CD4-positive, alpha-beta T cell treated with Interferon alpha-2 for 1 hour (primary cell): Measurements from ENCODE around the gene CD58.

Experiments used
- DNase-seq, 2 donors: peaks; one replicate each; pipeline ENCODE4 v3.0.0-alpha.2; 2020 to 2022

Gene CD58

DNA sequence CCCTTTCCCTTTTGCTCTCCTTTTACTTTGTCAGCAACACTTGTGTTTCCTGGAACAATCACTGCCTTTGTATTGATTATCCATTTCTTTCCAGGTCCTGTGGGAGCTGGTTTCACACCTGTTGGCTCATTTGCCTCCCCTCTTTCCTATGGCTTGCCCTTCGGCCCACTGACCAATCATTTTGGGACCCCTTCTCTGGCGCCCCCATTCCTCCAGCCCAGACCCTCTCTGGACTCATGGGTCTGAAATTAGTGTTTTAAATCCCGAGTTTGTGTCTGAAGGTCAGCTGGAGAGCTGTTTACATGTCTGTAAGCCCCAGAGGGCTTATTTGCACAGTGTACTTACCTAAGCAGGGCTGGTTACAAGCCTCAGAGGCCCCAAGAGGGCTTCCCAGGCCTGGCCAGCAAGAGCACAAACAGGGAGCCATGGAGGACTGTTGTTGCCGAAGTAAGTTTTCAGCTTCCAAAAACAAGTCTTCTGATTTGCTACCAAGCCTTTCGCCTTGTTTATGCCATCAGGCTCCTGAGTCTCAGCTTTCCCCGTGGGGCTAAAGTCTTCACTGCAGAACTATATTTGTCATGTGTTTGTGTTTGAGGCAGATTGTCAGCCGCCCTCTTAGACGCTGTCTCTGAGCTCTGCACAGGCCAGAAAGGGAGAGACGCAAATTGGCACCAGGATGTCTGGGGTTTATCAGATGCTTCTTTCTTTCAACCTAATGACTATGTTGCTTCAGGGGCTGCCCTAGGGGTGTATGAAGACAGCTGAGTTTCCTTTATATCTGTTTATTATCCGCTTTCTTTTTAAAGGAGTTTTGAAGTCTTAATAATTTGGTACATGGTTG, 104.8 kb downstream of the CD58 start:
- no peak for DNase-seq

DNA sequence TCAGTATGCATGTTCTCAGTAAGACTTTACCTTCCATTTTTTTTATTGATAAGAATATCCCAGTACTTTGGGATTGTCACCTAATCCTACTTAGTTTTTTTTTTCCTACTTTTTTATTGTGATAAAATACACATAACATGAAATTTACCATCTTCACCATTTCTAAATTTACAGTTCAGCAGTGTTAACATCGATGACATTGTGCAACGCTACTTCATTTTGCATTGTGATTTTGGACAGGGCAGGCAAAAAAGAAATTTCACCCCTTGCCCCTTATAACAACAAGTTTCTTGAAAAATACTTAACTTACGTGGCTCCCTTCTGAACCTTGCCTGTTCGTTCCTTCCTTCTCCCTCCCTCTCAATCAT, 105.4 kb downstream of the CD58 start:
- no peak for DNase-seq
